Kidney (tissue), 14 donors: ENCODE data around the gene ALOX12B. TPM values are rescaled to one million over a fixed set of nuclear protein-coding genes. Genes with fewer than 3 reads are reported as not detected.

Experiments used
- DNase-seq, 5 donors: peaks; one replicate each; pipeline ENCODE4 v3.0.0-alpha.2; 2013 to 2020
- FAIRE-seq: peaks from 2 replicates; lab custom pipeline; 2012; peaks lifted over from hg19 to GRCh38; lab: Jason Lieb, UNC
- H3K27ac ChIP-seq, 2 donors: one replicate each; pipeline ENCODE4 v1.7.0; 2013; ENCODE audit warnings: low read depth in 2 of 2, low read length in 2 of 2, inconsistent platforms in 1 of 2
- H3K27me3 ChIP-seq: one replicate; pipeline ENCODE4 v1.7.1; 2013; ENCODE audit warnings: low read length, inconsistent platforms; ENCODE audit not compliant: control insufficient read depth, insufficient read depth
- H3K36me3 ChIP-seq, 3 donors: one replicate each; pipeline versions ENCODE4 v1.7.0 to v1.7.1; 2013; ENCODE audit warnings: low read length in 3 of 3, control low read depth in 1 of 3, inconsistent platforms in 1 of 3; ENCODE audit not compliant: insufficient read depth in 3 of 3, control insufficient read depth in 2 of 3
- H3K4me1 ChIP-seq, 3 donors: one replicate each; pipeline versions ENCODE4 v1.7.0 to v1.7.1; 2013; ENCODE audit warnings: low read length in 3 of 3, inconsistent platforms in 1 of 3, low read depth in 1 of 3; ENCODE audit not compliant: control insufficient read depth in 2 of 3, insufficient read depth in 2 of 3
- H3K4me3 ChIP-seq, 3 donors: one replicate each; pipeline versions ENCODE4 v1.7.0 to v1.8.1; 2013; ENCODE audit warnings: low read length in 3 of 3, control low read depth in 1 of 3, inconsistent platforms in 1 of 3
- H3K9ac ChIP-seq, 3 donors: one replicate each; pipeline versions ENCODE4 v1.7.0 to v1.7.1; 2013; ENCODE audit warnings: low read length in 3 of 3, control low read depth in 1 of 3, inconsistent platforms in 1 of 3
- H3K9me3 ChIP-seq, 3 donors: one replicate each; pipeline versions ENCODE4 v1.7.0 to v1.7.1; 2013; ENCODE audit warnings: low read length in 3 of 3, control low read depth in 1 of 3, inconsistent platforms in 1 of 3; ENCODE audit not compliant: control insufficient read depth in 2 of 3, insufficient read depth in 1 of 3
- CTCF ChIP-seq: IDR thresholded peaks from 3 replicates; pipeline ENCODE4 v1.5.1; 2012; ENCODE audit warnings: mild to moderate bottlenecking, moderate library complexity, borderline replicate concordance; ENCODE audit not compliant: insufficient read depth; ENCODE audit errors: extremely low read depth
- intact Hi-C: fragments of 100-400 bp; cut with DNase I; formaldehyde crosslinking; loops from one replicate; pipeline ENCODE4 v1.11.1; 2022
- polyA plus RNA-seq: library from polyadenylated mRNA; stranded (reverse); fragments of 350-450 nt; fragmentation: Illumina TruSeq; extraction: RNeasy Lipid Tissue Mini Kit (QIAGEN cat#74804); gene quantifications from one replicate; pipeline ENCODE4 v1.2.3, GENCODE V29; 2014; ENCODE audit warnings: low read depth, low replicate concordance; ENCODE audit not compliant: insufficient read depth
- total RNA-seq: library from RNA; stranded (reverse); fragmentation: NEBNext Ultra II Directional; extraction: Animal tissue kit (Norgen Biotek cat#: 25700); gene quantifications from one replicate; pipeline ENCODE4 v1.2.1, GENCODE V29; 2021
- donor health status: control.
- donor health status: control.
- donor health status: control.
- donor health status: control.
- donor health status: control.
- donor health status: DM: yes; HTN: yes; CAD: no.
- donor health status: Normal renal cell carcinoma (clear cell type).

Gene ALOX12B
- total and polyA plus RNA-seq, 2 donors from 2014 or later = not detected

- FAIRE-seq (no peak), DNase-seq (no peak)
- Histone ChIP-seq H3K36me3 (no peaks in the 10 kb centered on the region), H3K27me3 (peaks cover 34% of the 10 kb centered on the region), H3K27ac (no peak overlapping the region), H3K9me3 (no peaks in the 10 kb centered on the region), H3K9ac (no peak overlapping the region), H3K4me1 (peaks cover 0 to 17% (median 0%) of the 10 kb centered on the region in 3 donors), H3K4me3 (no peak overlapping the region)
- intact Hi-C loops = no loop called here
- TF ChIP-seq CTCF = no peak
Observed at GRCh38 chr17:8074554-8074953, 13.0 kb downstream of the ALOX12B start.

GRCh38 chr17:8073627-8074484 is 13.7 kb downstream of the ALOX12B start:
- peaks cover 34% of the 10 kb centered on the region for H3K27me3 ChIP-seq
- H3K4me3 ChIP-seq = no peak overlapping the region
- intact Hi-C loops = no loop called here
- DNase-seq (peak; percentile 82 to 91 (median 87)), FAIRE-seq (no peak)
- H3K36me3 ChIP-seq = no peaks in the 10 kb centered on the region
- TF ChIP-seq CTCF = peak; percentile 70
- H3K4me1 ChIP-seq = peaks cover 0 to 15% (median 0%) of the 10 kb centered on the region in 3 donors
- no peak overlapping the region for H3K9ac ChIP-seq
- H3K9me3 ChIP-seq = no peaks in the 10 kb centered on the region
- no peak overlapping the region for H3K27ac ChIP-seq

GRCh38 chr17:8072729-8073461 is 14.6 kb downstream of the ALOX12B start:
- Histone ChIP-seq H3K9me3 (no peaks in the 10 kb centered on the region), H3K4me3 (no peak overlapping the region), H3K4me1 (peaks cover 0 to 15% (median 0%) of the 10 kb centered on the region in 3 donors), H3K27ac (no peak overlapping the region), H3K9ac (no peak overlapping the region), H3K36me3 (no peaks in the 10 kb centered on the region), H3K27me3 (peaks cover 32% of the 10 kb centered on the region)
- TF ChIP-seq CTCF = no peak
- intact Hi-C loops = no loop called here
- no peak for FAIRE-seq
- DNase-seq = peak in 3 of 5 donors; percentile 38 to 76 (median 46)
